ENCODE measurements around the gene GADD45B. TPM values are rescaled to one million over a fixed set of nuclear protein-coding genes. Genes with fewer than 3 reads are reported as not detected.

The GADD45B gene
- total and polyA plus RNA-seq, 2 donors (not counting 3 experiments of a cell fraction or from before 2014, with no cell fraction given) = 61.3 to 267 TPM

DNA sequence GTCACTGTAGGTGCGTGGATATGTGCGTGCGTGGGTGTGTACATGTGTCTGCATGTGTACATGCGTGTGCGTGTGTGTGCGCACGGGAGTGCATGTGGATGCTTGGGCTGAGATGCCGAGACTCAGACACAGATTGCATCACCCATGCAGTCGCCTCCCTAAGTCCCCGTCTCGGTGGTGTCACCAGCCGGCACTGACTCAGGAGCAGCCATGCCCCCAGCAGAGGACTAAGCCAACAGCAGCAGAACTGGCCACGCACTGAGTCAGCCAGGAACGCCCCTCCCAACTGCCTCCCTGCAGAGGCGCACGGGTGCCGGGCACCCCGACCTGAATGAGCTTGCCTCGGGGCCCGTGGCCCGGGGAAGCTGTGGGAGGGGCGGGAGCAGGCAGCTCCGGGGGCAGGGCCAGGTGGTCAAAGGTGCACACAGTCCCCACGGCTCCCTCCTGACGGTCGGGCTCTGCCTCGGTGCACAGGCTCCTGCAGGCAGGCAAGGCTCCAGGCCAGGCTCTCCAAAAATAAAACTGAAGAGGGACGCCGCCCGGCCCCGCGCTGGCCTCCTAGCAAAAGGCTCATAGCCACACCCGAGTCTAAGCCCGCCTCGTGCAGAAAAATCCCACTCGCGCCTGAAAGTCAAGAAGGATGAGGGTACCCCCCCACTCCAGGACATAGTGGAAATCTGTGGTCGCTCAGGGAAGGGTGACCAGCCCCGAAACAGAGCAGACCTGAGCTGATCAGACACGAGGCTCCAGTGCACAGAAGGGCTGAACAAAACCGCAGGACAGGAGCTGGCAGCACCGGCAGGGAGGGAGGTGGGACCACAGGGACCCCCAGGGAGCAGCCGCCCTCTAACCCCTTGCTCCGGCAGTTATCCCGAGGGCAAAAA is 49.2 kb downstream of the GADD45B start:
- H3K79me2 ChIP-seq (ENCODE audit: control insufficient read depth, insufficient read depth, low read length) = no peaks in the 10 kb centered on the region
- no peaks in the 10 kb centered on the region for H3K9me1 ChIP-seq (replicated peaks; ENCODE audit: control insufficient read depth, extremely low read depth, insufficient read depth, low read length)
- no peak overlapping the region for H3K4me3 ChIP-seq (replicated peaks in 1 of 3; ENCODE audit: insufficient read depth in 1 of 3, low read depth in 1 of 3, low read length in 3 of 3)
- ChIA-PET CTCF (interaction anchor here (0.6 kb wide), 2 partner anchors 47 to 53 kb away, joined by 3 read pairs; no protein-coding TSS in a partner anchor), POLR2A (interaction anchor here (1.4 kb wide), 1 partner anchor 49 kb away, joined by 4 read pairs; the partner anchor contains the start of gene GADD45B)
- DNase-seq (ENCODE audit: low read depth, low spot score) = no peak
- H3K9me3 ChIP-seq (replicated peaks; ENCODE audit: control insufficient read depth, insufficient read depth, low read length) = no peaks in the 10 kb centered on the region
- FAIRE-seq = no peak
- H3K27ac ChIP-seq (ENCODE audit: insufficient read depth, low read depth, low read length) = no peak overlapping the region
- dilution Hi-C loops (cut with MboI; ENCODE audit: extremely low pct_ligation_motif_present, low sequenced_read_pairs) (no loop called here), intact Hi-C loops (cut with micrococcal nuclease) (no loop called here)
- no peaks in the 10 kb centered on the region for H3K27me3 ChIP-seq (ENCODE audit: control insufficient read depth in 2 of 2, insufficient read depth in 2 of 2, low read length in 2 of 2)
- H3K4me1 ChIP-seq (ENCODE audit: control insufficient read depth, extremely low read depth, insufficient read depth, low read length) = peaks cover 13% of the 10 kb centered on the region
- TF ChIP-seq, protein P1, sequence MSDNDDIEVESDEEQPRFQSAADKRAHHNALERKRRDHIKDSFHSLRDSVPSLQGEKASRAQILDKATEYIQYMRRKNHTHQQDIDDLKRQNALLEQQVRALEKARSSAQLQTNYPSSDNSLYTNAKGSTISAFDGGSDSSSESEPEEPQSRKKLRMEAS (IDR thresholded peaks at IDR 0.05; ENCODE audit: insufficient read depth, insufficient read length) = no peak
- TF ChIP-seq POLR2A (IDR thresholded peaks at IDR 0.05; ENCODE audit: low read depth, low read length) (no peak), POLR2AphosphoS5 (IDR thresholded peaks at IDR 0.05; ENCODE audit: insufficient read depth, low read depth, low read length) (no peak), FOS (IDR thresholded peaks at IDR 0.05; ENCODE audit: borderline replicate concordance, insufficient read depth, low read length) (no peak), EZH2 (IDR thresholded peaks at IDR 0.05; ENCODE audit: borderline replicate concordance, low read depth, low read length, severe bottlenecking) (no peak), MYC (IDR thresholded peaks at IDR 0.05; ENCODE audit: low read depth, low read length) (no peak), JUN (IDR thresholded peaks at IDR 0.05; ENCODE audit: borderline replicate concordance, insufficient read depth, insufficient read length, low read depth) (no peak)
- TF ChIP-seq, protein P2, sequence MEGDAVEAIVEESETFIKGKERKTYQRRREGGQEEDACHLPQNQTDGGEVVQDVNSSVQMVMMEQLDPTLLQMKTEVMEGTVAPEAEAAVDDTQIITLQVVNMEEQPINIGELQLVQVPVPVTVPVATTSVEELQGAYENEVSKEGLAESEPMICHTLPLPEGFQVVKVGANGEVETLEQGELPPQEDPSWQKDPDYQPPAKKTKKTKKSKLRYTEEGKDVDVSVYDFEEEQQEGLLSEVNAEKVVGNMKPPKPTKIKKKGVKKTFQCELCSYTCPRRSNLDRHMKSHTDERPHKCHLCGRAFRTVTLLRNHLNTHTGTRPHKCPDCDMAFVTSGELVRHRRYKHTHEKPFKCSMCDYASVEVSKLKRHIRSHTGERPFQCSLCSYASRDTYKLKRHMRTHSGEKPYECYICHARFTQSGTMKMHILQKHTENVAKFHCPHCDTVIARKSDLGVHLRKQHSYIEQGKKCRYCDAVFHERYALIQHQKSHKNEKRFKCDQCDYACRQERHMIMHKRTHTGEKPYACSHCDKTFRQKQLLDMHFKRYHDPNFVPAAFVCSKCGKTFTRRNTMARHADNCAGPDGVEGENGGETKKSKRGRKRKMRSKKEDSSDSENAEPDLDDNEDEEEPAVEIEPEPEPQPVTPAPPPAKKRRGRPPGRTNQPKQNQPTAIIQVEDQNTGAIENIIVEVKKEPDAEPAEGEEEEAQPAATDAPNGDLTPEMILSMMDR (IDR thresholded peaks at IDR 0.05; ENCODE audit: extremely low read depth in 1 of 2, insufficient read depth in 1 of 2, low read depth in 1 of 2, low read length in 2 of 2) = no peak
- no peak overlapping the region for H2AFZ ChIP-seq (ENCODE audit: low read depth, low read length)
- no TSS peak for BruUV-seq (replicated peaks)
- H3K36me3 ChIP-seq (ENCODE audit: control insufficient read depth in 2 of 2, extremely low read depth in 1 of 2, insufficient read depth in 2 of 2, low read length in 2 of 2) = no peaks in the 10 kb centered on the region
- H3K9ac ChIP-seq (replicated peaks; ENCODE audit: extremely low read depth, insufficient read depth, low read length) = no peak overlapping the region
- no peak overlapping the region for H3K4me2 ChIP-seq (ENCODE audit: insufficient read depth, low read length)
- H4K20me1 ChIP-seq (replicated peaks; ENCODE audit: control insufficient read depth, extremely low read depth, insufficient read depth, low read length) = no peaks in the 10 kb centered on the region

Measured in endothelial cell of umbilical vein (primary cell).